GM18508 (cell line): Measurements from ENCODE around the gene SPG7.
"Not testable (repeated sequence)": the region's sequence is repeated elsewhere in the genome, so short reads cannot be mapped to it uniquely, and the experiment has no call there.

Source experiments
- ATAC-seq: cut with Tn5 transposase; IDR thresholded peaks from one replicate; pipeline ENCODE4 v1.9.1; 2021; ENCODE audit warnings: moderate number of reproducible peaks; ENCODE audit not compliant: insufficient read depth, unreplicated experiment

The SPG7 gene

GRCh38 chr16:89507834-89508590 lies at the start of gene SPG7:
Gene SPG7 (plus strand): TSS chr16:89508403. CDS start chr16:89508418, 15 bp downstream.
- no peak for ATAC-seq

- ATAC-seq = no peak
Observed at GRCh38 chr16:89458551-89458950, 49.7 kb upstream of the SPG7 start.

GRCh38 chr16:89458967-89459366 lies 49.2 kb upstream of the SPG7 start:
- ATAC-seq = no peak

- no peak for ATAC-seq
Observed at GRCh38 chr16:89460556-89460955, 47.6 kb upstream of the SPG7 start.

GRCh38 chr16:89461890-89462289 lies 46.3 kb upstream of the SPG7 start:
- not testable (repeated sequence) for ATAC-seq

GRCh38 chr16:89462639-89463038 lies 45.6 kb upstream of the SPG7 start:
- ATAC-seq = not testable (repeated sequence)

- not testable (repeated sequence) for ATAC-seq
Observed at GRCh38 chr16:89463312-89463711, 44.9 kb upstream of the SPG7 start.

GRCh38 chr16:89466920-89467319 lies 41.3 kb upstream of the SPG7 start:
- no peak for ATAC-seq

GRCh38 chr16:89467382-89467781 lies 40.8 kb upstream of the SPG7 start:
- ATAC-seq = no peak

GRCh38 chr16:89472711-89473075 lies 35.5 kb upstream of the SPG7 start:
- no peak for ATAC-seq

- no peak for ATAC-seq
Observed at GRCh38 chr16:89473136-89473712, 35.0 kb upstream of the SPG7 start.

- no peak for ATAC-seq
Observed at GRCh38 chr16:89473791-89474414, 34.3 kb upstream of the SPG7 start.

GRCh38 chr16:89475144-89475543 lies 33.1 kb upstream of the SPG7 start:
- no peak for ATAC-seq

GRCh38 chr16:89476379-89476778 lies 31.8 kb upstream of the SPG7 start:
- ATAC-seq = no peak

- no peak for ATAC-seq
Observed at GRCh38 chr16:89476811-89477261, 31.4 kb upstream of the SPG7 start.

- ATAC-seq = no peak
Observed at GRCh38 chr16:89478576-89479221, 29.5 kb upstream of the SPG7 start.

GRCh38 chr16:89481356-89481955 lies 26.7 kb upstream of the SPG7 start:
- no peak for ATAC-seq

GRCh38 chr16:89482150-89482816 lies 25.9 kb upstream of the SPG7 start:
- no peak for ATAC-seq

- no peak for ATAC-seq
Observed at GRCh38 chr16:89482817-89483205, 25.4 kb upstream of the SPG7 start.

GRCh38 chr16:89484041-89484501 lies 24.1 kb upstream of the SPG7 start:
- ATAC-seq = no peak
